GM19025 (cell line): ENCODE results near the gene STX12.
A peak's percentile ranks its signal among the peaks of the same experiment; 100 is the strongest.

Experiments
- ATAC-seq: cut with Tn5 transposase; IDR thresholded peaks from one replicate; pipeline ENCODE4 v1.9.1; 2021; ENCODE audit warnings: mild to moderate bottlenecking, low read depth, moderate library complexity; ENCODE audit not compliant: unreplicated experiment

The STX12 gene

GRCh38 chr1:27772932-27773825 is at the start of gene STX12:
STX12 (plus strand) TSS chr1:27773219; CDS start chr1:27773308, 89 bp downstream.
- ATAC-seq, result peak; percentile 91

GRCh38 chr1:27724961-27725373 is 48.1 kb upstream of the STX12 start:
- no peak for ATAC-seq

- ATAC-seq, result peak; percentile 90
Measured at GRCh38 chr1:27725374-27726172, 47.4 kb upstream of the STX12 start, which contains the start of gene FAM76A. FAM76A (plus strand) TSS chr1:27725961; CDS start chr1:27726081, 120 bp downstream.

- ATAC-seq, result peak; percentile 18
Measured at GRCh38 chr1:27726173-27727044, 46.6 kb upstream of the STX12 start.

GRCh38 chr1:27727126-27727525 is 45.9 kb upstream of the STX12 start:
- ATAC-seq, result no peak

- no peak for ATAC-seq
Measured at GRCh38 chr1:27736252-27736651, 36.8 kb upstream of the STX12 start.

- no peak for ATAC-seq
Measured at GRCh38 chr1:27741121-27741520, 31.9 kb upstream of the STX12 start.

DNA sequence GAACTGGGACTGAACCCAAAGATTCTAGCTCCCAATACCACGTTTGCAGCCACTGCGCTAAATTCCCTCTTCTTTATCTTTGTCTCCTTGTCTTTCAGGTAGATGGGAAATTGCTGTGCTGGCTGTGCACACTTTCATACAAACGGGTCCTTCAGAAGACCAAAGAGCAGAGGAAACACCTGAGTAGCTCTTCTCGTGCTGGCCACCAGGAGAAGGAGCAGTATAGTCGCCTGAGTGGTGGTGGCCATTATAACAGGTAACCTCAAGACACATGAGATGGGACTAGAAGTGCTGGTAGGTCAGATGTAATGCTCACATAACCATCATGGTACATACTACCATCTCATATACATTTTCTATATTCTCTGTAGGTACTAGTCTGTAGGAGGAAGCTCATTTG is 28.5 kb upstream of the STX12 start:
- no peak for ATAC-seq

GRCh38 chr1:27745466-27745865 is 27.6 kb upstream of the STX12 start:
- no peak for ATAC-seq

- no peak for ATAC-seq
Measured at GRCh38 chr1:27752360-27752759, 20.7 kb upstream of the STX12 start.

- ATAC-seq, result no peak
Measured at GRCh38 chr1:27755286-27755685, 17.7 kb upstream of the STX12 start.

GRCh38 chr1:27755865-27756264 is 17.2 kb upstream of the STX12 start:
- no peak for ATAC-seq

GRCh38 chr1:27759236-27759635 is 13.8 kb upstream of the STX12 start:
- ATAC-seq, result no peak

- no peak for ATAC-seq
Measured at GRCh38 chr1:27760426-27760825, 12.6 kb upstream of the STX12 start.

DNA sequence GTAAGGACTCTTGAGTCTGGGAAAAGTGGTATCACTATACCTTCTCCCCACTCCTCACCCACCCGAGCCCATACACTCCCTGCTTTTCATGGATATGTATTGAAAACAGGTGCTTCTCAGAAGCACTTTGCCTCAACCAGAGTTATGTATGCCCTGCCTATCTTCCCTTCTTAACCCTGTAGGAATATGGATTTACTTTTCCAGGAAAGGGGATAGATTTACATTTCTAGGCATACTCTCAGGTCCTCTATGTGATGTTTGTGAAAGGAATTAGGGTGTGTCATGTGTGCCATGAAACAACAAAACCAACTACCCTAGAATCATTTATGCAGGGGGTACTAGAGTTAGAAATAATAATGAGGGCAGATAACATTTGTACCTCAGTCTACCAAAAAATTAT is 11.0 kb upstream of the STX12 start:
- no peak for ATAC-seq

DNA sequence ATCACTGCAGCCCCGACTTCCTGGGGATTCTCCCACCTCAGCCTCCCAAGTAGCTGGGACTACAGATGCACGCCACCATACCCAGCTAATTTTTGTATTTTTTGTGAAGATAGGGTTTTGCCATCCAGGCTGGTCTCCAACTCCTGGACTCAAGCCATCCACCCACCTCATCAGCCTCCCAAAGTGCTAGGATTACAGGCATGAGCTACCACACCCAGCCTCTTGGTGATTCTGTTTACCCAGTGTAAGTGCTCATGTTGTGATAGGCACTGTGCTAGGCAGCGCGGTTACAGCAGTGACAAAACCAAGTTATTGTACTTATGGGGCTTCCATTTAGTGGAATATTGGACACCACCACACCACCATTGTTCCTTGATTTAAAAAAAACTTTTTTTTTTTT is 9.7 kb upstream of the STX12 start:
- no peak for ATAC-seq

GRCh38 chr1:27770293-27770830 is 2.7 kb upstream of the STX12 start:
- no peak for ATAC-seq

DNA sequence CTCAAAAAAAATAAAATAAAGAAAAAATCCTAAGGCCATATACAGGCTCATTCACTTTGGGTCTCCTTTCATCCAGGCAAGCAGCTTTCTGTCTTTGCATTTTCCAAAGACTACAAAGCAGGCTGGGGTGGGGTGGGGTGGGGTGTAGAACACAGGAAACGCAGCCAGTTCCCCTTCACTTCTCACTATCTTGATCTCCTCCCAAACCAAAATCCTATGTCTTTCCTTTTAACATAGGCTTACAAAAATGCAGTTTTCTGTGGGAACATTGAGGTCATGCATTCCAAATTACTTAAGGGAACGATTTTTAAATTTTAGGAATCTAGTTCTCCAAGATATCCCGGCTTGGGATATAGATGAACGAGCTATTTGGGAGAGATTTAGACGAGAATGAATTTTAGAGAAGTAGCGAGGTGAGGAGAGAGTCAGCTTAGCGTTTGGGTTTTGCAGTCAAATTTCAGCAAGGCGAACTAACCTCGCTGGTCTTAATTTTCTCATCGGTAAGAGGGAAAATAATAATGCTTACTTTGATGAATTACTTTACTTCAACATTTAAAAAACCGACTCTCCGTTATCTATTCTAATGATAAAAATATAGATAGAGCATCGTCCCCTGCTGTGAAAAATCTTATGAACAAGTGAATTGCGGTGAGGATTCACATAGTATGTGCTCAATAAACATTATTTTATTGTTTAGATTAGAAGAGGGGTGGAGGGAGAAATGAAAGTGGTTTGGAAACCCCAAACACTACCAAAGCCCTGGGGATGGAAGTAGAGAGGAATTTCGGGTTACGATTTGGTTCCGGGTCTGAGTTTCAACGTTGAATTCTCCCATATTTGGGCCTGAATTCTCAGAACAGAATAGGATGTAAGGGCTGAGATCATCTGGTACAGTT is 735 bp upstream of the STX12 start:
- no peak for ATAC-seq

- ATAC-seq, result no peak
Measured at GRCh38 chr1:27773826-27774445, 917 bp downstream of the STX12 start.
